ENCODE measurements around the gene GPR17.

The GPR17 gene

DNA sequence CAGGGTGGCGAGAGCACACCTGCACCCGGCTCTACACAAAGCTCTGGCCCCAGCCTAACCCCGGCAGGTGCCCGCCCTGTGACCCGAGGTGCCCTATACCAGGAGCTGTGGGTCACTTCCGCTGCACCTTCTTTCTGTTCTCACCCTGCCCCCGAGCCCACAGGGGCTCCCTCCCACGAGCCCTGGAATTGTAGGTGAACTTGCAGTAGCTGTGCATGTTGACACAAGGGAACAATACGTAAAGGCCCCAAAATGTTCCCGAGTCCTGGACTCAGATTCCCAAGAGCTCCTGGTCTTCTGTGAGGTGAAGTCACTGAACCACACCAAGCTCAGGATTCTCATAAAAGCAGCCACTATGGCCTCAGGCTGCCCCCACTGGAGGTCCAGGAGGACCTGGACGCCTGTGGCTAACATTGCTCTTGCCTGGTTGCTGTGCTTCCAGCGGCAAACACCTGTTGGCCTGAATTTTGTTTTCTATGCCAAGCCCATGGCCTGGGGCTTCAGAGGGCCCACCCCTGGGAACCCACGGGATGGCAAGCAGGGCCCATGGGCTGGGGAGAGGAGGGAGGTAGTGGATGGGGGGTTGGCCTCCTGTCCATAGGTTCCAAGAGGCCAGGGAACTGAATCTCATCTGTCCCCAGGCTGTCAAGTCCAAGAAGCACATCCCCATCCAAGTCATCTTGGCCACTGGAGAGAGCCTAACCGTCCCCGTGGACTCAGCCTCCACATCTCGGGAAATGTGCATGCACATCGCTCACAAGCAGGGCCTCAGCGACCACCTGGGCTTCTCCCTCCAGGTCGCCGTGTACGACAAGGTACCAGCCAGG lies 23.2 kb upstream of the GPR17 start:
- DNase-seq (ENCODE audit: low read depth): no peak
- TF ChIP-seq, protein P1, sequence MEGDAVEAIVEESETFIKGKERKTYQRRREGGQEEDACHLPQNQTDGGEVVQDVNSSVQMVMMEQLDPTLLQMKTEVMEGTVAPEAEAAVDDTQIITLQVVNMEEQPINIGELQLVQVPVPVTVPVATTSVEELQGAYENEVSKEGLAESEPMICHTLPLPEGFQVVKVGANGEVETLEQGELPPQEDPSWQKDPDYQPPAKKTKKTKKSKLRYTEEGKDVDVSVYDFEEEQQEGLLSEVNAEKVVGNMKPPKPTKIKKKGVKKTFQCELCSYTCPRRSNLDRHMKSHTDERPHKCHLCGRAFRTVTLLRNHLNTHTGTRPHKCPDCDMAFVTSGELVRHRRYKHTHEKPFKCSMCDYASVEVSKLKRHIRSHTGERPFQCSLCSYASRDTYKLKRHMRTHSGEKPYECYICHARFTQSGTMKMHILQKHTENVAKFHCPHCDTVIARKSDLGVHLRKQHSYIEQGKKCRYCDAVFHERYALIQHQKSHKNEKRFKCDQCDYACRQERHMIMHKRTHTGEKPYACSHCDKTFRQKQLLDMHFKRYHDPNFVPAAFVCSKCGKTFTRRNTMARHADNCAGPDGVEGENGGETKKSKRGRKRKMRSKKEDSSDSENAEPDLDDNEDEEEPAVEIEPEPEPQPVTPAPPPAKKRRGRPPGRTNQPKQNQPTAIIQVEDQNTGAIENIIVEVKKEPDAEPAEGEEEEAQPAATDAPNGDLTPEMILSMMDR (conservative IDR thresholded peaks at IDR 0.05; ENCODE audit: low read depth, low read length): no peak
- H3K4me3 ChIP-seq (ENCODE audit: low read depth, low read length): no peak overlapping the region

- DNase-seq (ENCODE audit: low read depth): peak; percentile 36
- no peak overlapping the region for H3K4me3 ChIP-seq (ENCODE audit: low read depth, low read length)
- TF ChIP-seq, protein P1 (conservative IDR thresholded peaks at IDR 0.05; ENCODE audit: low read depth, low read length): no peak
These were observed 22.3 kb upstream of the GPR17 start for GRCh38 chr2:127623388-127624319.

- H3K4me3 ChIP-seq (ENCODE audit: low read depth, low read length): no peak overlapping the region
- TF ChIP-seq, protein P1 (conservative IDR thresholded peaks at IDR 0.05; ENCODE audit: low read depth, low read length): no peak
- DNase-seq (ENCODE audit: low read depth): no peak
These were observed 21.6 kb upstream of the GPR17 start for GRCh38 chr2:127624320-127624755.

- no peak overlapping the region for H3K4me3 ChIP-seq (ENCODE audit: low read depth, low read length)
- TF ChIP-seq, protein P1 (conservative IDR thresholded peaks at IDR 0.05; ENCODE audit: low read depth, low read length): no peak
- DNase-seq (ENCODE audit: low read depth): no peak
These were observed 21.0 kb upstream of the GPR17 start for GRCh38 chr2:127624756-127625571.

DNA sequence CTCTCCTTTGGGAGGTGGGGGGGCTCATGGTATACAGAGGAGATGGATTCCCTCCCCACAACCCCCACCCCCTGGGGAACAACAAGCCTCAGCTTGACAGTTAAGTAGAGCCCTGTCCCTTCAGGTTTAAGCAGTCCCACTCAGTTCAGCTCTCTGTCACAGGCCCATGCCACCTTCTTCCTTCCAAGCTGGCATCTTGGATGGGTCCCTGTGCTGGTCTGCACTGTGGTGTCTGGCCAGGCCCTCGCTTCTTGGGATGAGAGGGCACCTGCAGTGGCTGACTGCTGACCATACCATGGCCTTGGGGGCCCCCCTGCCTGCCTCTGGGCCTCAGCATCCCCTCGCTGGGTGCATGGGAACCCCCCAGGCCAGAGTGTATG lies 20.4 kb upstream of the GPR17 start:
- TF ChIP-seq, protein P1 (conservative IDR thresholded peaks at IDR 0.05; ENCODE audit: low read depth, low read length): no peak
- H3K4me3 ChIP-seq (ENCODE audit: low read depth, low read length): no peak overlapping the region
- DNase-seq (ENCODE audit: low read depth): no peak

DNA sequence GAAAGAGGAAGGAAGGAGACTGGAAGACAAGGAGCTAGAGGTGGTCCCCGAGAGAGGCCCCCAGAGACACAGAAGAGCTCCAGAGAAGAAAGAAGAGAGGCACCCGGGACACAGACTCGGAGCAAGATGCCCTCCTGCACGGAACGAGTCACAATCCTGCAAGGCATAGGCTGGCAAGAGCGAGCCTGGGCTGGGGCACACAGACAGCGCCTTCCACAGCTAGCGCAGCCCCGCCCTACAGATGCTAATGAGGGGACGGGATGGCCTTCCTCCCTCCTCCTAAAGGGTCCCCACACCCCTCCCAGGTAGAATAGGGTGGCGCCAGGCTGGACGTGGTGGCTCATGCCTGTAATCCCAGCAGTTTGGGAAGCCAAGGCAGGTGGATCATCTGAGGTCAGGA lies 19.8 kb upstream of the GPR17 start:
- H3K4me3 ChIP-seq (ENCODE audit: low read depth, low read length): no peak overlapping the region
- TF ChIP-seq, protein P1 (conservative IDR thresholded peaks at IDR 0.05; ENCODE audit: low read depth, low read length): no peak
- no peak for DNase-seq (ENCODE audit: low read depth)
